ENCODE data around the gene PDE1A.

DNA sequence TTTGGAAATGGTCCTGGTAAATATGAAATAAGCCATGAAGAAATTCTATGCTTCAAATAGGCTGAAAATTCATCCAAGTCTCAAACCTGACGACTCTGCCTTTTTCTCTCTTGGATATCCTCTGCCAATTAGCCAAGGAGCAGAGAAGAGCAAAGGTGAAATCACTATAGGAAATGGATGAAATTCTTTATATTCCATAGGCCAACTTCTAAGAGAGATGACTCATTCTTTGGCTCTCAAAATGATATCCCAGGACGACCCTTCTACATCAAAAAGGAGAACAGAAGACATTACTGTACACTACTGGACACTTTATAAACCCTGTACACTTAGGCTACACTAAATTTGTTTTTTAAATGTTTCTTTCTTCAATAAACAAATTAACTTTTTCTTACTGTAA lies 22.7 kb downstream of the PDE1A start:
- TF ChIP-seq CTCF (IDR thresholded peaks at IDR 0.05) (no peak), POLR2A (IDR thresholded peaks at IDR 0.05) (no peak)

Measured in adrenal gland (tissue), 5 donors.